ENCODE measurements around the gene UNC79.

DNA sequence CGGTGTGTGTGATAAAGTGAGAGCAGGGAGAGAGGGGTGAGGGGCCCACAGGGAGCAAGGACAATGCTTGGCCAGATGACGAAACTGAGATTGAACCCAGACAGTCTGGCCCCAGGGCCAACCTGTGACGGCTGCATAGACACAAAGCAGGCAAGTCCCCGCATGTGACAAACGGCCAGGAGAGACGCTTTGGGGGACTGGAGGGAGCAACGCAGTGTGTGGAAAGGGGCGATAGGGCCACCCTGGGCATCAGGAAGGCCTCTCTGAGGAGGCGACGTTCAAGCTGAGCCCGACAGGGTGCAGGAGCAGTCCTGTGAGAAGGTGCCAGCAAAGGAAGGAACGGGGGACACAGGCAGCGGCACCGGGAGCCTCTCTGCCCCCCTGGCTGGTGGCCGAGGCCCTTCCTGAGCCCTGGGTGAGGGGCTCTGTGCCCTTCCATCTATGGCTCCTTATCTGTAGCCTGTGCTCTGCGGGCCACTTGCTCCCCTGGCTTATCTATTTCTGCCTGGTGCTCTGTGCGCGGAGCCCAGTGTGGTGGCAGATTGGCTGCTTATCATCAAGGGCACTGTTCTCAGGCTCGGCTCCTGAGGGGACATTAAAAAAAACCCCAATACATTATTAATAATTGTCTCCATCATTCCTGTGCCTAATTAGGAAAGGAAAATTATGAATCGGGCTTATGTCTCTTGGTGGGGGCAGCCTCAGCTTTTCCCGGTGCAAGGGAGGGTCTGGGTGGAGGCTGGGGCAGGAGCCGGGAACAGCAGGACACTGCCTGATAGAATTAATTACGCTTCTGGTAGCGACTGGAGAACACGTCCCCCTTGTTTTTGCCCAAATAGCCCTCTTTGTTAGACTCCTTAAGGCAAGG, 317.7 kb downstream of the UNC79 start:
- TF ChIP-seq POLR2AphosphoS5 (IDR thresholded peaks at IDR 0.05; ENCODE audit: low read depth) = no peak
- TF ChIP-seq, protein P1, sequence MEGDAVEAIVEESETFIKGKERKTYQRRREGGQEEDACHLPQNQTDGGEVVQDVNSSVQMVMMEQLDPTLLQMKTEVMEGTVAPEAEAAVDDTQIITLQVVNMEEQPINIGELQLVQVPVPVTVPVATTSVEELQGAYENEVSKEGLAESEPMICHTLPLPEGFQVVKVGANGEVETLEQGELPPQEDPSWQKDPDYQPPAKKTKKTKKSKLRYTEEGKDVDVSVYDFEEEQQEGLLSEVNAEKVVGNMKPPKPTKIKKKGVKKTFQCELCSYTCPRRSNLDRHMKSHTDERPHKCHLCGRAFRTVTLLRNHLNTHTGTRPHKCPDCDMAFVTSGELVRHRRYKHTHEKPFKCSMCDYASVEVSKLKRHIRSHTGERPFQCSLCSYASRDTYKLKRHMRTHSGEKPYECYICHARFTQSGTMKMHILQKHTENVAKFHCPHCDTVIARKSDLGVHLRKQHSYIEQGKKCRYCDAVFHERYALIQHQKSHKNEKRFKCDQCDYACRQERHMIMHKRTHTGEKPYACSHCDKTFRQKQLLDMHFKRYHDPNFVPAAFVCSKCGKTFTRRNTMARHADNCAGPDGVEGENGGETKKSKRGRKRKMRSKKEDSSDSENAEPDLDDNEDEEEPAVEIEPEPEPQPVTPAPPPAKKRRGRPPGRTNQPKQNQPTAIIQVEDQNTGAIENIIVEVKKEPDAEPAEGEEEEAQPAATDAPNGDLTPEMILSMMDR (IDR thresholded peaks at IDR 0.05; ENCODE audit: insufficient read depth, low read length) = no peak
